ENCODE data around the gene CD9. TPM values are rescaled to one million over a fixed set of nuclear protein-coding genes. Genes with fewer than 3 reads are reported as not detected.
A peak's percentile ranks its signal among the peaks of the same experiment; 100 is the strongest.

CD9 gene
- total RNA-seq, 6 donors from 2014 or later = 96.4 to 716 (median 484) TPM

- peaks cover 21 to 66% (median 44%) of the 10 kb centered on the region in 4 donors for H3K4me1 ChIP-seq
- no peak overlapping the region for H3K4me3 ChIP-seq
- peak overlapping the region; percentile 86 to 93 (median 92) for H3K27ac ChIP-seq
- peaks cover 0 to 8% (median 0%) of the 10 kb centered on the region in 4 donors for H3K27me3 ChIP-seq
- no peaks in the 10 kb centered on the region for H3K9me3 ChIP-seq
- TF ChIP-seq, protein P1, sequence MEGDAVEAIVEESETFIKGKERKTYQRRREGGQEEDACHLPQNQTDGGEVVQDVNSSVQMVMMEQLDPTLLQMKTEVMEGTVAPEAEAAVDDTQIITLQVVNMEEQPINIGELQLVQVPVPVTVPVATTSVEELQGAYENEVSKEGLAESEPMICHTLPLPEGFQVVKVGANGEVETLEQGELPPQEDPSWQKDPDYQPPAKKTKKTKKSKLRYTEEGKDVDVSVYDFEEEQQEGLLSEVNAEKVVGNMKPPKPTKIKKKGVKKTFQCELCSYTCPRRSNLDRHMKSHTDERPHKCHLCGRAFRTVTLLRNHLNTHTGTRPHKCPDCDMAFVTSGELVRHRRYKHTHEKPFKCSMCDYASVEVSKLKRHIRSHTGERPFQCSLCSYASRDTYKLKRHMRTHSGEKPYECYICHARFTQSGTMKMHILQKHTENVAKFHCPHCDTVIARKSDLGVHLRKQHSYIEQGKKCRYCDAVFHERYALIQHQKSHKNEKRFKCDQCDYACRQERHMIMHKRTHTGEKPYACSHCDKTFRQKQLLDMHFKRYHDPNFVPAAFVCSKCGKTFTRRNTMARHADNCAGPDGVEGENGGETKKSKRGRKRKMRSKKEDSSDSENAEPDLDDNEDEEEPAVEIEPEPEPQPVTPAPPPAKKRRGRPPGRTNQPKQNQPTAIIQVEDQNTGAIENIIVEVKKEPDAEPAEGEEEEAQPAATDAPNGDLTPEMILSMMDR (IDR thresholded peaks at IDR 0.05) = no peak
- TF ChIP-seq POLR2AphosphoS5 (IDR thresholded peaks at IDR 0.05) (no peak), POLR2A (IDR thresholded peaks at IDR 0.05) (no peak)
- 95 to 96% methylated on average over 6 of the region's 6 CpGs for WGBS, 2 donors
- no peak for DNase-seq
- ATAC-seq (ENCODE audit: low FRiP score in 2 of 2) = no peak
- H3K36me3 ChIP-seq = no peaks in the 10 kb centered on the region
Measured at GRCh38 chr12:6198556-6198955, 1.6 kb upstream of the CD9 start.

DNA sequence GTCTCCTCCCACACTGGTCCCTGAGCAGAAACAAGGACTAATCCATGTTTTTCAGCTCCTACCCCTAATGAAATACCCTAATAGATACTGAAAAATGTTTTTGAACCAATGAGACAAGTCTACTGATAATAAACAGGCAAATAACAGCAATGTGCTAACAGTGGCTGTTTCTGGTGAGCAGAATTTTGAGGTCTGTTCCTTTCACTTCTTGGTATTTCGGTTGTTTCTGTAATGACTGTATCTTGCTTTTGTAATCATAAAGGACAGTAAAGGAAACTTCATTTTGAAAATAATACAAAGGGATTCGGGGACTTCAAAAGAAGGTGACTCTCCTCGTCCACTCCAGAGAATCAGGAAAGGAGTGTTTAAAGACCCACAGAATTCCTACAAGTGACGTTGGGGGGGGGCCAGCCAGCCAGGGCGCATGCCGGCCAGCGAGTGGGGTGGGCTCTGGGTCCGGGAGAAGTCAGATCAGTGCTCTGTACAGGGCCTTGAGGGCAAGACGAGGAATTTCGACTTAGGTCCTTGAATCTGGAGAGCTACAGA, 1.1 kb upstream of the CD9 start:
- peaks cover 21 to 71% (median 49%) of the 10 kb centered on the region in 4 donors for H3K4me1 ChIP-seq
- peak overlapping the region; percentile 86 to 93 (median 92) for H3K27ac ChIP-seq
- WGBS, 2 donors = 42 to 57% methylated on average over 10 of the region's 10 CpGs
- DNase-seq (peak in 1 of 2 donors; percentile 80), ATAC-seq (ENCODE audit: low FRiP score in 2 of 2) (no peak)
- H3K27me3 ChIP-seq = peaks cover 0 to 8% (median 0%) of the 10 kb centered on the region in 4 donors
- no peaks in the 10 kb centered on the region for H3K36me3 ChIP-seq
- no peaks in the 10 kb centered on the region for H3K9me3 ChIP-seq
- TF ChIP-seq, protein P1 (IDR thresholded peaks at IDR 0.05) = no peak
- TF ChIP-seq EP300 (IDR thresholded peaks at IDR 0.05) (no peak), POLR2A (IDR thresholded peaks at IDR 0.05) (no peak), POLR2AphosphoS5 (IDR thresholded peaks at IDR 0.05) (no peak)
- H3K4me3 ChIP-seq = peak overlapping the region in 3 of 4 donors; percentile 56 to 67 (median 65)

GRCh38 chr12:6199531-6200255, 507 bp upstream of the CD9 start:
- Histone ChIP-seq H3K27me3 (peaks cover 0 to 8% (median 0%) of the 10 kb centered on the region in 4 donors), H3K27ac (peak overlapping the region; percentile 86 to 93 (median 92)), H3K4me1 (peaks cover 26 to 77% (median 55%) of the 10 kb centered on the region in 4 donors), H3K4me3 (peak overlapping the region in 3 of 4 donors; percentile 56 to 67 (median 65)), H3K36me3 (no peaks in the 10 kb centered on the region), H3K9me3 (no peaks in the 10 kb centered on the region)
- peak in 1 of 2 donors; percentile 66 for DNase-seq
- WGBS, 2 donors = 13 to 23% methylated on average over 32 to 40 of the region's 42 CpGs
- ATAC-seq (ENCODE audit: low FRiP score in 2 of 2) = peak; percentile 31 to 34
- TF ChIP-seq POLR2AphosphoS5 (IDR thresholded peaks at IDR 0.05) (peak in 1 of 2 donors; percentile 0), EP300 (IDR thresholded peaks at IDR 0.05) (no peak), POLR2A (IDR thresholded peaks at IDR 0.05) (peak in 2 of 4 donors; percentile 57 to 61)

GRCh38 chr12:6201213-6201608, 1.0 kb downstream of the CD9 start:
- peak; percentile 65 to 85 for DNase-seq
- TF ChIP-seq, protein P1 (IDR thresholded peaks at IDR 0.05) = peak in 1 of 6 experiments; percentile 21
- TF ChIP-seq POLR2A (IDR thresholded peaks at IDR 0.05) = peak in 3 of 4 donors; percentile 15 to 54 (median 46)
- no peak for TF ChIP-seq EP300 (IDR thresholded peaks at IDR 0.05)
- TF ChIP-seq POLR2AphosphoS5 (IDR thresholded peaks at IDR 0.05) = peak in 1 of 2 donors; percentile 18
- WGBS, 2 donors = 16 to 24% methylated on average over 12 to 15 of the region's 15 CpGs
- no peaks in the 10 kb centered on the region for H3K36me3 ChIP-seq
- H3K27me3 ChIP-seq = peaks cover 0 to 8% (median 0%) of the 10 kb centered on the region in 4 donors
- no peaks in the 10 kb centered on the region for H3K9me3 ChIP-seq
- H3K27ac ChIP-seq = peak overlapping the region; percentile 91 to 93 (median 92)
- peak overlapping the region; percentile 56 to 67 (median 66) for H3K4me3 ChIP-seq
- ATAC-seq (ENCODE audit: low FRiP score in 2 of 2) = peak; percentile 7 to 32
- H3K4me1 ChIP-seq = peaks cover 30 to 80% (median 64%) of the 10 kb centered on the region in 4 donors

- H3K4me3 ChIP-seq = peak overlapping the region in 3 of 4 donors; percentile 56 to 67 (median 65)
Measured at GRCh38 chr12:6201826-6202225, 1.6 kb downstream of the CD9 start.

More at GRCh38 chr12:6201826-6202225, 1.6 kb downstream of the CD9 start:
- 62 to 87% methylated on average over 3 of the region's 3 CpGs for WGBS, 2 donors
- H3K36me3 ChIP-seq = no peaks in the 10 kb centered on the region
- peaks cover 29 to 83% (median 67%) of the 10 kb centered on the region in 4 donors for H3K4me1 ChIP-seq
- no peaks in the 10 kb centered on the region for H3K9me3 ChIP-seq
- peak overlapping the region; percentile 91 to 93 (median 92) for H3K27ac ChIP-seq
- peaks cover 0 to 8% (median 0%) of the 10 kb centered on the region in 4 donors for H3K27me3 ChIP-seq
- no peak for TF ChIP-seq EP300 (IDR thresholded peaks at IDR 0.05)
- TF ChIP-seq, protein P1 (IDR thresholded peaks at IDR 0.05) = no peak
- no peak for TF ChIP-seq POLR2AphosphoS5 (IDR thresholded peaks at IDR 0.05)
- TF ChIP-seq POLR2A (IDR thresholded peaks at IDR 0.05) = no peak
- peak in 1 of 2 donors; percentile 87 for DNase-seq
- no peak for ATAC-seq (ENCODE audit: low FRiP score in 2 of 2)
